MG63 (cell line): Measurements from ENCODE around the gene SMOC2. TPM values are rescaled to one million over a fixed set of nuclear protein-coding genes. Genes with fewer than 3 reads are reported as not detected.

Experiments used
- DNase-seq: peaks from one replicate; pipeline ENCODE4 v3.0.0-alpha.2; 2020
- H3K27me3 ChIP-seq: fragments of 250-450 bp; sonication (Bioruptor Pico); 2 replicates; pipeline ENCODE4 v1.5.1; 2020; ENCODE audit warnings: mild to moderate bottlenecking, moderate library complexity
- H3K36me3 ChIP-seq: fragments of 250-450 bp; sonication (Bioruptor Pico); 2 replicates; pipeline ENCODE4 v1.5.1; 2020; ENCODE audit warnings: mild to moderate bottlenecking, moderate library complexity
- H3K4me3 ChIP-seq: fragments of 250-450 bp; sonication (Bioruptor Pico); 2 replicates; pipeline ENCODE4 v1.5.1; 2020; ENCODE audit warnings: mild to moderate bottlenecking, moderate library complexity
- H3K9me3 ChIP-seq: fragments of 250-450 bp; sonication (Bioruptor Pico); 2 replicates; pipeline ENCODE4 v1.5.1; 2020; ENCODE audit warnings: mild to moderate bottlenecking, moderate library complexity
- total RNA-seq: library from RNA; depleted of rRNA; stranded (reverse); fragments of >200 nt; shearing (Covaris generic); gene quantifications from 2 replicates; pipeline ENCODE4 v1.2.3, GENCODE V29; 2014; ENCODE audit warnings: low replicate concordance; rRNA removed

The SMOC2 gene
- total RNA-seq, 1 experiment from 2014 or later: not detected

DNA sequence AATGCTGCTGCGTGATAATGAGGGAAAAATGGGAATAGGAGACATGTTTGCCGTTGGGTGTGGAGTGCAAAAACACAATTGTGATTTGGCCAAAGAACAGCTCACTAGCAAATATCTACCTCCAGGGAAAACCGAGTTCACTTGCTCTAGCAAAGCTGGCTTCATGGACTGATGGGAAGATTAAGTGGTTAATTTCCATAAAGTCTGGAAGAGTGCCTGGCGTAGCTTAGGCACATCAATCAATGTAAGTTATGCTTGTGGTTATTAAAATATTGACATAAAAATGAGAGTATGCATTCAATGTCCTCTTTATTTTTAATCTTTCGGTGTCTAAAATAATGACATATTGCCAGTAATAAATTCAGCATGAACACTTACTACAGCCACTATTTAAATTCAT, 267.5 kb downstream of the SMOC2 start:
- Histone ChIP-seq H3K36me3 (no peaks in the 10 kb centered on the region), H3K4me3 (no peak overlapping the region), H3K27me3 (no peaks in the 10 kb centered on the region; the same call in 1 of the 2 replicates), H3K9me3 (no peaks in the 10 kb centered on the region)
- no peak for DNase-seq

- DNase-seq: no peak
- H3K9me3 ChIP-seq: no peaks in the 10 kb centered on the region
- no peaks in the 10 kb centered on the region for H3K36me3 ChIP-seq
- H3K27me3 ChIP-seq: no peaks in the 10 kb centered on the region; the same call in 1 of the 2 replicates
- no peak overlapping the region for H3K4me3 ChIP-seq
Measured at GRCh38 chr6:168708984-168709383, 268.0 kb downstream of the SMOC2 start.

DNA sequence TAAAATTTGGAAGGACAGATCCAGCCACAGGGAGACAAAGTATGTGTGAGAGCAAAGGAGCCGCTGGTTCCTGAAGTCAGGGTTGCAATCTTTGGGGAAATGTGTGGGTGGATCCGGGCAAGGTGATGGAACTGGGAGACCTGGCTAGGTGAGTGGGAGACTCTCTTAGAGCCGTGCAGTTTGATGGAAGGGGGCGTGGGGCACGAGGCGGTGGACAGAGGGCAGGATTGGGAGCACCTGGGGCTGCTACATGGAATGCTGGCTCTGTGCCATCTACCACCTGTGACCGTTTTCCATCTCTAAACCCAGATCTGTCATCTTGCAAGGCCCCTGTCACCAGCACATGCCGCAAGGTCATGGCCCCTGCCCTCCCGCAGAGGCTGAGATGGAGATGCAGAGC, 268.4 kb downstream of the SMOC2 start:
- Histone ChIP-seq H3K27me3 (no peaks in the 10 kb centered on the region; the same call in 1 of the 2 replicates), H3K36me3 (no peaks in the 10 kb centered on the region), H3K4me3 (no peak overlapping the region), H3K9me3 (no peaks in the 10 kb centered on the region)
- DNase-seq: no peak

- Histone ChIP-seq H3K36me3 (no peaks in the 10 kb centered on the region), H3K27me3 (no peaks in the 10 kb centered on the region; the same call in 1 of the 2 replicates), H3K9me3 (no peaks in the 10 kb centered on the region), H3K4me3 (no peak overlapping the region)
- DNase-seq: no peak
Measured at GRCh38 chr6:168709991-168710390, 269.0 kb downstream of the SMOC2 start.

GRCh38 chr6:168711049-168711640, 270.2 kb downstream of the SMOC2 start:
- DNase-seq: no peak
- Histone ChIP-seq H3K27me3 (no peaks in the 10 kb centered on the region; the same call in 1 of the 2 replicates), H3K9me3 (no peaks in the 10 kb centered on the region), H3K4me3 (no peak overlapping the region), H3K36me3 (no peaks in the 10 kb centered on the region)

- Histone ChIP-seq H3K27me3 (no peaks in the 10 kb centered on the region; the same call in 1 of the 2 replicates), H3K36me3 (no peaks in the 10 kb centered on the region), H3K9me3 (no peaks in the 10 kb centered on the region), H3K4me3 (no peak overlapping the region)
- peak; percentile 20 for DNase-seq
Measured at GRCh38 chr6:168711666-168712300, 270.8 kb downstream of the SMOC2 start.

DNA sequence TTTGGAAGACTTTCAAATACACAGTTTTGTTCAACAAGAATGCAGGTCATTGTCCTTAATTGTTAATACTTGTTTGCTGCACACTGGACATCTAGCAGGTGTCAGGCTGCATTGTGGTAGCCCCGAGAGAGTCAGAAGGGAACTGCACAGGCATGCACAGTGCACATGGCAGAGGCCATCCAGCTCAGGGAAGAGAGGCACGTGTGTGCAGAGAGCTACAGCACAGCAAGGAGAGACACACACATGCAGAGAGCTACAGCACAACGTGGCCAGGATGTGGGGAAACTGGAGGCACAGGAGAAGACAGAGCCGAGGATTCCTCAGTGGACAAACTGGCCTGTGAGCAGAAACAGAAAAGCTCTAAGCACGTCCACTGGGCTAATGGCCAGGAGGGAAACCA, 272.0 kb downstream of the SMOC2 start:
- DNase-seq: no peak
- no peaks in the 10 kb centered on the region for H3K36me3 ChIP-seq

GRCh38 chr6:168713839-168714238, 272.9 kb downstream of the SMOC2 start:
- H3K4me3 ChIP-seq: no peak overlapping the region
- H3K36me3 ChIP-seq: no peaks in the 10 kb centered on the region
- peak; percentile 62 for DNase-seq
- no peaks in the 10 kb centered on the region; the same call in 1 of the 2 replicates for H3K27me3 ChIP-seq
- no peaks in the 10 kb centered on the region for H3K9me3 ChIP-seq

More for the DNA sequence above, 272.0 kb downstream of the SMOC2 start:
- Histone ChIP-seq H3K9me3 (no peaks in the 10 kb centered on the region), H3K27me3 (no peaks in the 10 kb centered on the region; the same call in 1 of the 2 replicates), H3K4me3 (no peak overlapping the region)

- Histone ChIP-seq H3K4me3 (no peak overlapping the region), H3K36me3 (no peaks in the 10 kb centered on the region), H3K27me3 (no peaks in the 10 kb centered on the region; the same call in 1 of the 2 replicates), H3K9me3 (no peaks in the 10 kb centered on the region)
- no peak for DNase-seq
Measured at GRCh38 chr6:168714547-168715260, 273.7 kb downstream of the SMOC2 start.

GRCh38 chr6:168715643-168716481, 274.9 kb downstream of the SMOC2 start:
- H3K27me3 ChIP-seq: no peaks in the 10 kb centered on the region; the same call in 1 of the 2 replicates
- no peaks in the 10 kb centered on the region for H3K36me3 ChIP-seq
- no peak for DNase-seq
- no peaks in the 10 kb centered on the region for H3K9me3 ChIP-seq
- no peak overlapping the region for H3K4me3 ChIP-seq

DNA sequence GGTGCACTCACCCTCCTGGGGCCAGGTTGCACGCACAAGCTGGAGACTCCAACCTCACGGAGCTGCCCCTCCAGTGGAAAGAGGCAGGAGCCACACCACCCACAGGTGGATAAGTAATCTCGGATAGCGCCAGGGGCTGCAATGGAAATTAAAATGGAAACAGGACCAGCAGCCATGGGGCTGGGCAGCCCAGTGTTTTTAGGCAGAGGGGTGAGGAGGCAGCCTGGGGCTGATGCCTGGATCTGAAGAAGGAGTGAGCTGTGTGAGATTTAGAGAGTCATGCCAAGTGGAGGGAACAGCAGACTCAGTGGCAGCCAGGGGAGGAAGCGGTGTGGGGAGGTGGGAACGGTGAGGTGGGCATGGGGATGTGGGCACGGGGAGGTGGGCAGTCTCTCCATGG, 275.6 kb downstream of the SMOC2 start:
- no peaks in the 10 kb centered on the region for H3K27me3 ChIP-seq
- H3K4me3 ChIP-seq: no peak overlapping the region
- no peaks in the 10 kb centered on the region for H3K9me3 ChIP-seq
- DNase-seq: no peak
- H3K36me3 ChIP-seq: no peaks in the 10 kb centered on the region

DNA sequence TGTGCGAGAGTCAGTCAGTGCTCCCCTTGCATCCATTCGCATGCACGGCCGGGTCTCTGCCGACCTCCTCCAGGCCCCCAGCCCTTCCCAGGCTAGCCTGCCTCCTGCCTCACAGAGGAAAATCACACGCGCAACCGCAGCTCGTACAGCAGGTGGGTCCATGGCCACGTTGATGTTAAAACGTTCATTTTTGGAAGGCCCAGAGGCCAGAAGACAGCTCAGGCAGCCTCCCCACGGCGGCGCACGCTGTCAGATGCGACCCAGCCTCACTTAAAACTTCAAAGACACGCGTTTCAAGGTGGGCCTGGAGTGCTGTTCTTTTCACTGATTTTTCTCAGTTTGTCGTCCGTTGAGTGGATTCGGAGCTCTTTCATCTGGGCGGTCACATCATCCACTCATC, 276.5 kb downstream of the SMOC2 start:
- DNase-seq: no peak
- H3K36me3 ChIP-seq: no peaks in the 10 kb centered on the region
- no peaks in the 10 kb centered on the region for H3K27me3 ChIP-seq
- H3K9me3 ChIP-seq: no peaks in the 10 kb centered on the region
- H3K4me3 ChIP-seq: no peak overlapping the region

Other genes starting within 250 kb of the SMOC2 start
- gene DACT2, start 121.4 kb upstream of the SMOC2 start, total RNA-seq: not detected in 2 replicates